Upper lobe of left lung (tissue), 4 donors: ENCODE results near the gene PPAN.

Experiments used
- CTCF ChIP-seq, 6 experiments: fragments of 450-650 bp in 4 of 6; fragments of 200-600 bp in 2 of 6; sonication (generic) in 2 of 6; IDR thresholded peaks; one replicate each; pipeline ENCODE4 v1.5.1; 2016 to 2019; ENCODE audit warnings: antibody characterized with exemption in 6 of 6
- EP300 ChIP-seq, 4 donors: sonication (generic); formaldehyde crosslinking; IDR thresholded peaks; one replicate each; pipeline ENCODE4 v1.5.1; 2017; ENCODE audit warnings: antibody characterized with exemption in 4 of 4, control low read depth in 2 of 4
- POLR2AphosphoS5 ChIP-seq, 2 donors: sonication (generic); formaldehyde crosslinking; IDR thresholded peaks; one replicate each; pipeline ENCODE4 v1.5.1; 2017; ENCODE audit warnings: antibody characterized with exemption in 2 of 2

DNA sequence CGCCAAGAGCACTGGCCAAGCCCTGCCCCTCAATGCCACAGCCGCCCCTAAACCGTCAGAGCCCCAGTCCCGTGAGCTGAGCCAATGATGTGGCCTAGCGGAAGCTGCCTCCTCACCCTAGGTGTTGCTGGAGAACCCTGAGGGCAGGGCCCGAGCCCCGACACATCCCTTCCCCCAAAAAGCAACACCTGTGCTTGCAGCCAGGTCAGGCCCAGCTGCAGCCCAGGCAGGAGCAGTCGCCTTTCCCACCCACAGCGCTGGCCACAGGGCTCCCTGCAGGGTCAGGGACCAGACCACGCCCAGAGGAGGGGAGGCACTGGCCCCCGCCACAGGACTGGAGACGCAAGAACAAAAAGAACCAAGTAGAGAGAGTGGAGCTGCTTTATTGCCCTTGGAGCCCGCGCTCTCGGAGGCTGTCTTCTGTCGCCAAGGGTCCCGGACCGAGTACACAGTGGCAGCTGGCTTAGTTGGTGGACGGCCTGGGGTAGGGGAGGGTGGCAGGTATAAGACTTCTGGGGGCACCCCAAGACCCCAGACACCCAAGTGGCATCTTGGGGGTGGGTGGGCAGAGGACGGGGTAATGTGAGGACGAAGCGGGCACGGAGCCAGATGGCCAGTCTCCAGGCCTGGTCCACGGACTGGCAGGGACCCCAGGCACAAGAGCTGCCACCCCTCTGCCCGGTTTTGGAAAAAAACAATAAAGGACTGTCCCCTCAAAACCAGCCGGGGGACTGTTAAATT is 8.7 kb downstream of the PPAN start:
- TF ChIP-seq CTCF (IDR thresholded peaks at IDR 0.05) (no peak), EP300 (IDR thresholded peaks at IDR 0.05) (no peak), POLR2AphosphoS5 (IDR thresholded peaks at IDR 0.05) (no peak)
